ENCODE measurements around the gene LCORL.

The LCORL gene

DNA sequence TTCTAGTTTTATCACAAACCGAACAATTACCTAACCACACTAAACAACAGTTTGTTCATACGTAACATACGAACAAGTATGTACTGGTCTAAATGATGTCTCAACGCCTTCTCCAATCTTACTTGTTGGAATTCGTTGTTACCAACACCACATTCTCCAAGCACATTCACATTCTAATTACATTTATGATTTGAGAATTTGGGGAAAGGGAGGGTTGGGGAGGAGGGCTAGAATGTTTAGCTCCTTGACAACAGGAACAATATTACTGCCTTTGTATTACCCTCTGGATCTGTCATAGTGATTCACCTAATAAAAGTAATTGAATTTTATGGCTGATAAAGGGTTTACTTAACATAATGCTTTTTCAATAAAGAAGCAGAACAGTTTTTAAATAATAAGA lies 24.4 kb downstream of the LCORL start:
- POLR2A ChIA-PET (ENCODE audit: low non-redundant PET): no interaction called here
- TF ChIP-seq, protein P1, sequence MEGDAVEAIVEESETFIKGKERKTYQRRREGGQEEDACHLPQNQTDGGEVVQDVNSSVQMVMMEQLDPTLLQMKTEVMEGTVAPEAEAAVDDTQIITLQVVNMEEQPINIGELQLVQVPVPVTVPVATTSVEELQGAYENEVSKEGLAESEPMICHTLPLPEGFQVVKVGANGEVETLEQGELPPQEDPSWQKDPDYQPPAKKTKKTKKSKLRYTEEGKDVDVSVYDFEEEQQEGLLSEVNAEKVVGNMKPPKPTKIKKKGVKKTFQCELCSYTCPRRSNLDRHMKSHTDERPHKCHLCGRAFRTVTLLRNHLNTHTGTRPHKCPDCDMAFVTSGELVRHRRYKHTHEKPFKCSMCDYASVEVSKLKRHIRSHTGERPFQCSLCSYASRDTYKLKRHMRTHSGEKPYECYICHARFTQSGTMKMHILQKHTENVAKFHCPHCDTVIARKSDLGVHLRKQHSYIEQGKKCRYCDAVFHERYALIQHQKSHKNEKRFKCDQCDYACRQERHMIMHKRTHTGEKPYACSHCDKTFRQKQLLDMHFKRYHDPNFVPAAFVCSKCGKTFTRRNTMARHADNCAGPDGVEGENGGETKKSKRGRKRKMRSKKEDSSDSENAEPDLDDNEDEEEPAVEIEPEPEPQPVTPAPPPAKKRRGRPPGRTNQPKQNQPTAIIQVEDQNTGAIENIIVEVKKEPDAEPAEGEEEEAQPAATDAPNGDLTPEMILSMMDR (conservative IDR thresholded peaks at IDR 0.05; ENCODE audit: low read depth): no peak
- CTCF ChIA-PET: no interaction called here

DNA sequence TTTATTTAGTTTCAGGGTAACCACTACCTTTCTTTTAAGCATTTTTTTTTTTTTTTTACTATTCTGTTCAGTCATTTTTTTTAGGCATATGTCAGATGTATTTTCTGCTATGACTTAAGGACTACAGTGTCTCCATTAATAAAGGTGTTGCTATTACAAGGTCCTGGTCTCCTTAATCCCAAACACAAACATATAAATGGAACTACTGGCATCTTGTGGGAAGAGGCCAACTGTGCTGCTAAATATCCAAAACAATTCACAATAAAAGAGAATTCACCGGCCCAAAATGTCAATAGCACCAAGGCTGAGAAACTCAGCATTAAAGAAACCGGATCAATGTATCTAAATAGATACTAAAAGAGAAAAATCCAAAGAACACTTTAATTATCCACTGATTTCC lies 26.4 kb downstream of the LCORL start:
- TF ChIP-seq, protein P1 (conservative IDR thresholded peaks at IDR 0.05; ENCODE audit: low read depth): no peak
- no peak for DNase-seq (ENCODE audit: low spot score)
- ChIA-PET CTCF (no interaction called here), POLR2A (ENCODE audit: low non-redundant PET) (no interaction called here)
- no peak overlapping the region for H3K27ac ChIP-seq

More for the DNA sequence above, 24.4 kb downstream of the LCORL start:
- H3K27ac ChIP-seq: no peak overlapping the region
- peak; percentile 14 for DNase-seq (ENCODE audit: low spot score)

DNA sequence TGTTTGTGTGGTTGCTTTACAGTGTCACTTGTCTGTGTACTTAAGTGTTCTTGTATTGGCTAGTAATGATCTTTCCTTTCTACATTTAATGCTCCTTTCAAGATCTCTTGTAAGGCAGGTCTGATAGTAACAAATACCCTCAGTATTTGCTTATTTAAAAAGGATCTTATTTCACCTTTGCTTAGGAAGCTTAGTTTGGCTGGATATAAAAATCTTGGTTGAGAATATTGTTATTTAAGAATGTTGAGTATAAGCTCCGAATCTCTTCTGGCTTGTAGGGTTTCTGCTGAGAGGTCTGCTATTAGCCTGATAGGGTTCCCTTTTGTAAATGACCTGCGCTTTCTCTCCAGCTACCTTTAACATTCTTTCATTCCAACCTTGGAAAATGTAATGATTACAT lies 35.7 kb downstream of the LCORL start:
- ChIA-PET POLR2A (ENCODE audit: low non-redundant PET) (no interaction called here), CTCF (no interaction called here)
- no peak overlapping the region for H3K27ac ChIP-seq
- no peak for DNase-seq (ENCODE audit: low spot score)
- TF ChIP-seq, protein P1 (conservative IDR thresholded peaks at IDR 0.05; ENCODE audit: low read depth): no peak

DNA sequence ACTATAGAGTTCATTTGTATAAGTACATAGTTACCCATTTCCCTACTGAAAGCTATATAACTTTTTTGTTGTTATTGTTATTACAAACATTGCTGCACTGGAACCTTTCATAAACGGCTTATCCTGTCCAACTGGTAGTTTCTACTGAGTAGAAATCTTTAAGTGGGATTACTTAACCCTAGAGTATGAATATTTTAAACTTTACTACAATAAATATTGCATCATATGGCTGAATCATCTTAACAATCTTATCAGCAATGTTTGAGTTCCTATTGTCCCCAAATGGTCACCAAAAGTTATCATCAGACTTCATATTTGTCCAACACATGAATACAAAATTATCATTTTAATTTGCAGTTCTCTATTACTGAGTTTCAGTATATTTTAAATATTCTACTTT lies 40.5 kb downstream of the LCORL start:
- no peak overlapping the region for H3K27ac ChIP-seq
- TF ChIP-seq, protein P1 (conservative IDR thresholded peaks at IDR 0.05; ENCODE audit: low read depth): no peak
- ChIA-PET CTCF (no interaction called here), POLR2A (ENCODE audit: low non-redundant PET) (no interaction called here)
- DNase-seq (ENCODE audit: low spot score): no peak

DNA sequence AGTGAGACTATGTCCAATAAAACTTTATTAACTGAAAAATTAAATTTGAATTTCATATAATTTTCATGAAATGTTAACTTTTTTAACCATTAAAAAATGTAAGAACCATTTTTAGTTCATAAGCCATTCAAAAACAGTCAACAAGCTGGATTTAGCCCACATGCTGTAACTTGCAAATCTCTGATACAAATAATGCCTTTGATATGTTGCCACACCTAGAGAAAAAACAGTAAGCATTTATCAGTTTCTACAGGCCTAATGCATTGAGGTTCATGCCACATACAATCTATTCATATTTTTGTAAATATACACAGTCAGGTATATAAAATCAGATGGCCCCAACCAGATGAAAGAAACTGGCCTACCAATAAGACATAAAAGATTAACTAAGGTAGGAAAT lies 52.8 kb downstream of the LCORL start:
- POLR2A ChIA-PET (ENCODE audit: low non-redundant PET): no interaction called here
- CTCF ChIA-PET: no interaction called here
- H3K27ac ChIP-seq: no peak overlapping the region

DNA sequence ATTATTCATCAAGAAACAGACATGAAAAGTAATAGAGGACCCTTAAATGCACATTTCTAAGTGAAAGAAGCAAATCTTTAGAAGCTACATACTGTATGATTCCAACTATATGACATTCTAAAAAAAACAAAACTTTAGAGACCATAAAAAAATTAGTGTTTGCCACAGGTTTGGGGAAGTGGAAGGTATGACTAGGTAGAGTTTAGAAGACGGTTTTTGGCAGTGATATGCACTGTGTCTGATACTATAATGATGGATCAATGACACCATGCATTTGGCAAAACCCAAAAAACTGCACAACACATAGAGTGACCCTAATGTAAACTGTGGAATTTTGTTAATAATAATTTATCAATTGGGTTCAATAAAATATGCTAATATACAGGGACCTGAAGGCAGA lies 54.5 kb downstream of the LCORL start:
- no peak for DNase-seq (ENCODE audit: low spot score)
- CTCF ChIA-PET: no interaction called here

More for the DNA sequence above, 52.8 kb downstream of the LCORL start:
- peak; percentile 8 for DNase-seq (ENCODE audit: low spot score)
- TF ChIP-seq, protein P1 (conservative IDR thresholded peaks at IDR 0.05; ENCODE audit: low read depth): no peak

More for the DNA sequence above, 54.5 kb downstream of the LCORL start:
- H3K27ac ChIP-seq: no peak overlapping the region
- TF ChIP-seq, protein P1 (conservative IDR thresholded peaks at IDR 0.05; ENCODE audit: low read depth): no peak
- POLR2A ChIA-PET (ENCODE audit: low non-redundant PET): no interaction called here

All from RWPE1 (cell line).